AG04450 (cell line): ENCODE measurements around the gene MBD4. TPM values are rescaled to one million over a fixed set of nuclear protein-coding genes. Genes with fewer than 3 reads are reported as not detected.
A peak's percentile ranks its signal among the peaks of the same experiment; 100 is the strongest.
"Not testable (repeated sequence)": the region's sequence is repeated elsewhere in the genome, so short reads cannot be mapped to it uniquely, and the experiment has no call there.

Experiments used
- CTCF ChIA-PET: fragments of 300-600, 350-600 bp; formaldehyde crosslinking; extraction: SDS; loops from one replicate; lab custom pipeline; 2022; ENCODE audit warnings: antibody characterized with exemption, inconsistent platforms; lab: Charles Lee
- POLR2A ChIA-PET: fragments of 350-600 bp; formaldehyde crosslinking; extraction: SDS; loops from one replicate; lab custom pipeline; 2021; ENCODE audit warnings: antibody characterized with exemption, inconsistent platforms; lab: Yijun Ruan, JAX
- DNase-seq: peaks from one replicate; pipeline ENCODE4 v3.0.0-alpha.2; 2011; ENCODE audit warnings: low read depth, low spot score
- H3K27ac ChIP-seq: one replicate; pipeline ENCODE4 v1.5.1; 2012; ENCODE audit warnings: low read depth, low read length, control low read depth
- H3K27me3 ChIP-seq: one replicate; pipeline ENCODE4 v1.6.0; 2012; ENCODE audit warnings: low read length; ENCODE audit not compliant: control insufficient read depth, insufficient read depth
- H3K4me3 ChIP-seq: 2 replicates; pipeline ENCODE4 v1.5.1; 2011; ENCODE audit warnings: mild to moderate bottlenecking, low read depth, low read length, control low read depth
- H3K9me3 ChIP-seq: 2 replicates; pipeline ENCODE4 v1.5.1; 2012; ENCODE audit warnings: low read length; ENCODE audit not compliant: control insufficient read depth, insufficient read depth
- polyA plus RNA-seq: library from polyadenylated mRNA; depleted of rRNA; stranded (reverse); fragments of >200 nt; gene quantifications from 2 replicates; pipeline ENCODE4 v1.2.3, GENCODE V29; 2011
- TF ChIP-seq, protein P1 (sequence below): IDR thresholded peaks from 2 replicates; pipeline ENCODE4 v1.5.1; 2011; ENCODE audit warnings: low read depth, low read length, control low read depth, inconsistent platforms

Gene MBD4
- polyA plus RNA-seq, 1 experiment: 35.6 TPM

DNA sequence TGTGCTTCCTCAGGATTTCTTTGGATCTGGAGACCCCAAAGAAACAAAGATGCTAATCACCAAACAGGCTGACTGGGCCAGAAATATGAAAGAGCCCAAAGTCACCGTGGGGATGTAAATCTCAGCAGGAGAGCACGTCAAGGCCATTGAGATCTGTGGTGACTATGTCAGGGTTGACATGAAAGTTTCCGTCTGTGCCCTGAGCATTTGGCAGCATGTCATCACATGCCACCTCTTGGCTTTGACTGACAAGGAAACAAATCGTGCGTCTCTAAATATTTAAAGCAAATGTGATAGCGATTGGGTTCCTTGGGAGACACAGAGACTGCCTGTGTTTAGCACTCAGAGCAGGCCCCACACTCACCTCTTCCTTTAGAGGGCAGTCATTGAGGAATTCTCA, 46.5 kb downstream of the MBD4 start:
- Histone ChIP-seq H3K27me3 (no peaks in the 10 kb centered on the region), H3K9me3 (no peaks in the 10 kb centered on the region), H3K27ac (no peak overlapping the region), H3K4me3 (no peak overlapping the region)
- DNase-seq: no peak
- POLR2A ChIA-PET: no interaction called here
- CTCF ChIA-PET: no interaction called here
- TF ChIP-seq, protein P1, sequence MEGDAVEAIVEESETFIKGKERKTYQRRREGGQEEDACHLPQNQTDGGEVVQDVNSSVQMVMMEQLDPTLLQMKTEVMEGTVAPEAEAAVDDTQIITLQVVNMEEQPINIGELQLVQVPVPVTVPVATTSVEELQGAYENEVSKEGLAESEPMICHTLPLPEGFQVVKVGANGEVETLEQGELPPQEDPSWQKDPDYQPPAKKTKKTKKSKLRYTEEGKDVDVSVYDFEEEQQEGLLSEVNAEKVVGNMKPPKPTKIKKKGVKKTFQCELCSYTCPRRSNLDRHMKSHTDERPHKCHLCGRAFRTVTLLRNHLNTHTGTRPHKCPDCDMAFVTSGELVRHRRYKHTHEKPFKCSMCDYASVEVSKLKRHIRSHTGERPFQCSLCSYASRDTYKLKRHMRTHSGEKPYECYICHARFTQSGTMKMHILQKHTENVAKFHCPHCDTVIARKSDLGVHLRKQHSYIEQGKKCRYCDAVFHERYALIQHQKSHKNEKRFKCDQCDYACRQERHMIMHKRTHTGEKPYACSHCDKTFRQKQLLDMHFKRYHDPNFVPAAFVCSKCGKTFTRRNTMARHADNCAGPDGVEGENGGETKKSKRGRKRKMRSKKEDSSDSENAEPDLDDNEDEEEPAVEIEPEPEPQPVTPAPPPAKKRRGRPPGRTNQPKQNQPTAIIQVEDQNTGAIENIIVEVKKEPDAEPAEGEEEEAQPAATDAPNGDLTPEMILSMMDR: no peak

DNA sequence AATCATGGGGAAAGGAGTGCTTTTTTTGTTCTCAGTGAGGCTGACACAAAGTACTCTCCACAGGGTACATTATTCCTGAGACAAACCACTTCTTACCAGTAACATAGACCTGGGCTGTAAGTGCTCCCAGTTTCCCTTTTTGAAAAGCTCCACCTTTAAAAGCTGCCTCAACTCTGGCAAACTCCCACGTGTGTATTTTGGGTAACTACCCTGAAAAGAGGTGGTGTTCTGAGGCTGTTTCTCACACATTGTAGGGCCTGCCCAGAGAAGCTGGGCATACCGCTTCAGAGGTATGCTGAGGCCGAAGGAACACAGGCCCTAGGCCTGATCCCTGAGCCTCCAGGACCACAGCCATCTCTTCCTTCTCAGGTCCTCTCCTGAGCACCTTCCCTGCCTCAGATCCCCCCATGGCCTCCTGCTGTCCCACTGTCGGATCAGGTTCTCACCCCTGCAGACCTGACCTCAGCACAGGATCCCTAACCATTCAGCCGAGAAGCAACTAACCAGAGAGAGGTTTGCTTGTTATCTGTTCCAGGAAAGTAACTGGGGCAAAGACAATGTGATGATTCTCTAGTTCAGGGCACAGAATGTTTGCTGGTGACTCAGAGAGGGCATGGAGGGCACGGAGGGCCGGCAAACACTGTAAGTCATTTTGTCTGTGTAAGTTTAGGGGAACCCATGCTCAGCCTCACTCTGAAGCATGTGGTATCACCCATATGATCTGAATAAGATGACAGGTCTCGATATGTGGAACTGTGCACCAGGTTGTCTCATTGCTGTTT, 47.5 kb downstream of the MBD4 start:
- DNase-seq, H3K27ac ChIP-seq, H3K4me3 ChIP-seq, H3K9me3 ChIP-seq, H3K27me3 ChIP-seq, CTCF ChIA-PET, POLR2A ChIA-PET: not testable (repeated sequence)

DNA sequence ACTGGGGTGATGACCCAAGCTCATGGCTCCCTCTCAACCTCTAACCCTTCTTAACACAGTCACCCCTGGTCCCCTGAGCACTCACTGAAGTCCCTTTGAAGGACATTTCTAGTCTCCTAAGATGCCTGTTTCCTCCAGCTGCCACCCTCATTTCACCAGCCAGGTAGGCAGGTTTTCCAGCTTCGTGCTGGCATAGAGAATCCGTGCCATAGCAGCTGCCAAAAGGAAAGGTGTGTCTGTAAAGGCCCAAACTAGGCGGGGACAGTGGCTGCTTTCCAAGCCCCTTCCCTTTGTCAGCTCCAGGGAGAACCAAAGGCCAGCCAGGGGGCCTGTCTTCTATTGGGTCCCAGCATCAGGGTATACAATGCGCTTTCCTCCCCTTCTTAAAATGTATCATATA, 48.2 kb downstream of the MBD4 start:
- DNase-seq, H3K9me3 ChIP-seq, H3K27me3 ChIP-seq, H3K4me3 ChIP-seq, H3K27ac ChIP-seq, POLR2A ChIA-PET: not testable (repeated sequence)
- CTCF ChIA-PET: interaction anchor here (1.0 kb wide), 1 partner anchor 9 kb away, joined by 4 read pairs; no protein-coding TSS in a partner anchor

DNA sequence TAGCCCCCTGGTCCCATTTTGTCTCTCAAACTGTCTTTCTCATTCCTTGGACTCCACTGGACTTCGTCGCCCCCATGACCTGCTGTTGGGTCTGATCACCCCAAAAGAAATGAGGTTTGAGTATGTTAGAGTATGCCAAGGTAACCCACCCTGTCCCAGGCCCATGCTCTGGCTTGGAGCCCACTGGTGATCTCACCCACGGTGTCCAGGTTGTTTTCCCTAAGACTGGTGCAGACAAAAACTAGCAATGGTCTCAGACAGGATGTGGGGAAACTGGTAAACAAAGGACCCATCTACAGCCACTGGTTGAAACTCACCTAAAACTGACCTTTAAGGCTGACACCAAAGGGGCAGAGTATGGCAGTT, 50.2 kb downstream of the MBD4 start:
- DNase-seq: no peak
- POLR2A ChIA-PET: no interaction called here
- Histone ChIP-seq H3K9me3 (no peaks in the 10 kb centered on the region), H3K27ac (peak overlapping the region; percentile 94), H3K4me3 (no peak overlapping the region), H3K27me3 (no peaks in the 10 kb centered on the region)
- CTCF ChIA-PET: no interaction called here
- TF ChIP-seq, protein P1: no peak

DNA sequence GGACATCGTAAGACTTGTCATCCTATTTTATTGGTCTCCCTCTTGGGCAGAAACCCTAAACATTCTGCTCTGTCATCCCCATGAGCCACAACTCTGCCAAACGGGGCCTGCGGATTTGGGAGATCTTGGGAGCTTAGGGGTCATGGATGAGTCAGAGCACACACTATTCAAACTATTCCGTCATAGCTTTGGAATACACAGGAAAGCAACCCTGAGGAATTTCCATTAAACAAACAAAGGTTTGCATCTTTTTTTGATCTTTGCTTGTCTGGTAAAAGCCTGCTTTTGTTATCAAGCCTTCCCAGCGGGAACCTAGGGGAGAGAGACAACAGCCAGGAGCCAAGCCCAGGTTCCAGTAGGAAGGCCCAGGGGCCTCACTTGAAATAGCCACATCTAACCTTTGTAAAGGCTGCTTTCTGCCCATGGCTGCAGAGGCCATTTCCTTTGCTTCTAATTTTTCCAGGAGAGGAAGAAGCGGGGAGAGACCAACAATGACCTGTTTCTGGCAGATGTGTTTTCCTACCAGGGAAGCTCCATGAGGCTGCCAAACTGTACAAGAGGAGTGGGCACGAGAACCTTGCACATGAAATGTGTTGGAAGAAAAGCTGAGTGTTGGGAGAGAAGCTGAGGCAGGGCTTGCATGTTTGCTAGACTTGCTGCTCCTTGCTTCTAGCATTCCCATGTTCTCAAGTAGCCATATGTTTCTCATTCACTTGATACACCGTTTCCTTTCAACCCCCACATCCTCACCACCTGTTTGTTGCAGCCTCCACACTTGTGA, 50.8 kb downstream of the MBD4 start:
- POLR2A ChIA-PET: interaction anchor here (1.3 kb wide), 1 partner anchor 217 kb away, joined by 4 read pairs; no protein-coding TSS in a partner anchor
- CTCF ChIA-PET: not testable (repeated sequence)

DNA sequence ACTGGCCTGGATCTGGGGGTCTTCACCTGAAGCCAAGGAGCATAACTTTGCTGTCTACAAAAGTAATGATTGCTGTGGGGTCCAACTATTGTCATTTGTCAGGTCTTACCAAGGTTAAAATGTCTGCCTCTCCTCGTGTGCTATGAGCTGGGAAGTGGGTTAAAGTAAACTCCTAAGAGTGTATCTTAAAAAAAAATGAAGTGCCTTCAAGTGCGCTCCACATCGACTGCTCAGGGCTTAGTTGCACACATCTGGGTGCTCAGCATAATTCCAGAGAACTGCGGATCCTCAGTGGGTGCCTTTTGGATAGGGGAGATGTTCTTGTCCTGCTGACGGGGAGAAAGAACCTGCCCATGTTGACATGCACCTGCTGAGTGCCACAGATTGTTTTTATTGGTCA, 52.3 kb downstream of the MBD4 start:
- DNase-seq: no peak
- POLR2A ChIA-PET: interaction anchor here (0.7 kb wide), 1 partner anchor 26 kb away, joined by 3 read pairs; no protein-coding TSS in a partner anchor
- no peaks in the 10 kb centered on the region for H3K9me3 ChIP-seq
- no peaks in the 10 kb centered on the region for H3K27me3 ChIP-seq
- CTCF ChIA-PET: interaction anchor here (1.7 kb wide), 1 partner anchor 48 kb away, joined by 5 read pairs; no protein-coding TSS in a partner anchor
- no peak overlapping the region for H3K4me3 ChIP-seq
- TF ChIP-seq, protein P1: no peak
- H3K27ac ChIP-seq: no peak overlapping the region

More for the DNA sequence above, 50.8 kb downstream of the MBD4 start:
- not testable (repeated sequence) for H3K9me3 ChIP-seq, H3K27me3 ChIP-seq, H3K4me3 ChIP-seq
- DNase-seq: peak; percentile 61
- H3K27ac ChIP-seq: peak overlapping the region; percentile 94
